ENCODE results near the gene OTOL1. TPM values are rescaled to one million over a fixed set of nuclear protein-coding genes. Genes with fewer than 3 reads are reported as not detected.

Gene OTOL1
- not detected for total RNA-seq

GRCh38 chr3:161496508-161496907, at the start of gene OTOL1:
TSS of gene OTOL1 (plus strand) at chr3:161496808. CDS start at chr3:161496808, 0 bp downstream.
- Histone ChIP-seq H3K27ac (no peak within 1 kb of the TSS), H3K27me3 (no peaks in the 10 kb centered on the region), H3K4me3 (no peak within 1 kb of the TSS), H3K36me3 (no peaks in the 10 kb centered on the region), H3K4me1 (no peaks in the 10 kb centered on the region), H3K9me3 (no peaks in the 10 kb centered on the region)
- TF ChIP-seq CTCF (IDR thresholded peaks at IDR 0.05) (no peak), POLR2A (IDR thresholded peaks at IDR 0.05) (no peak)
- no peak for DNase-seq

- TF ChIP-seq CTCF (IDR thresholded peaks at IDR 0.05) = no peak
- TF ChIP-seq POLR2A (IDR thresholded peaks at IDR 0.05) = no peak
- Histone ChIP-seq H3K27ac (no peak overlapping the region), H3K4me1 (no peaks in the 10 kb centered on the region), H3K9me3 (no peaks in the 10 kb centered on the region), H3K27me3 (no peaks in the 10 kb centered on the region), H3K4me3 (no peak overlapping the region), H3K36me3 (no peaks in the 10 kb centered on the region)
- no peak for DNase-seq
Measured at GRCh38 chr3:161449785-161450184, 46.8 kb upstream of the OTOL1 start.

GRCh38 chr3:161452179-161452578, 44.4 kb upstream of the OTOL1 start:
- DNase-seq = no peak
- no peak for TF ChIP-seq POLR2A (IDR thresholded peaks at IDR 0.05)
- no peak for TF ChIP-seq CTCF (IDR thresholded peaks at IDR 0.05)

GRCh38 chr3:161454615-161455014, 42.0 kb upstream of the OTOL1 start:
- Histone ChIP-seq H3K4me1 (no peaks in the 10 kb centered on the region), H3K4me3 (no peak overlapping the region)
- DNase-seq = no peak

More at GRCh38 chr3:161452179-161452578, 44.4 kb upstream of the OTOL1 start:
- H3K27me3 ChIP-seq = no peaks in the 10 kb centered on the region
- no peaks in the 10 kb centered on the region for H3K36me3 ChIP-seq
- H3K9me3 ChIP-seq = no peaks in the 10 kb centered on the region
- no peak overlapping the region for H3K4me3 ChIP-seq
- no peak overlapping the region for H3K27ac ChIP-seq
- H3K4me1 ChIP-seq = no peaks in the 10 kb centered on the region

GRCh38 chr3:161455962-161456361, 40.6 kb upstream of the OTOL1 start:
- Histone ChIP-seq H3K36me3 (no peaks in the 10 kb centered on the region), H3K9me3 (no peaks in the 10 kb centered on the region), H3K4me1 (no peaks in the 10 kb centered on the region), H3K4me3 (no peak overlapping the region), H3K27ac (no peak overlapping the region), H3K27me3 (no peaks in the 10 kb centered on the region)
- no peak for DNase-seq
- TF ChIP-seq CTCF (IDR thresholded peaks at IDR 0.05) (no peak), POLR2A (IDR thresholded peaks at IDR 0.05) (no peak)

More at GRCh38 chr3:161454615-161455014, 42.0 kb upstream of the OTOL1 start:
- Histone ChIP-seq H3K27ac (no peak overlapping the region), H3K36me3 (no peaks in the 10 kb centered on the region), H3K9me3 (no peaks in the 10 kb centered on the region), H3K27me3 (no peaks in the 10 kb centered on the region)
- TF ChIP-seq CTCF (IDR thresholded peaks at IDR 0.05) (no peak), POLR2A (IDR thresholded peaks at IDR 0.05) (no peak)

- H3K27ac ChIP-seq = no peak overlapping the region
- H3K4me3 ChIP-seq = no peak overlapping the region
- no peak for DNase-seq
- H3K4me1 ChIP-seq = no peaks in the 10 kb centered on the region
- no peaks in the 10 kb centered on the region for H3K36me3 ChIP-seq
- H3K27me3 ChIP-seq = no peaks in the 10 kb centered on the region
- TF ChIP-seq CTCF (IDR thresholded peaks at IDR 0.05) (no peak), POLR2A (IDR thresholded peaks at IDR 0.05) (no peak)
- no peaks in the 10 kb centered on the region for H3K9me3 ChIP-seq
Measured at GRCh38 chr3:161462138-161462537, 34.5 kb upstream of the OTOL1 start.
